ENCODE measurements around the gene CHRNB2.

DNA sequence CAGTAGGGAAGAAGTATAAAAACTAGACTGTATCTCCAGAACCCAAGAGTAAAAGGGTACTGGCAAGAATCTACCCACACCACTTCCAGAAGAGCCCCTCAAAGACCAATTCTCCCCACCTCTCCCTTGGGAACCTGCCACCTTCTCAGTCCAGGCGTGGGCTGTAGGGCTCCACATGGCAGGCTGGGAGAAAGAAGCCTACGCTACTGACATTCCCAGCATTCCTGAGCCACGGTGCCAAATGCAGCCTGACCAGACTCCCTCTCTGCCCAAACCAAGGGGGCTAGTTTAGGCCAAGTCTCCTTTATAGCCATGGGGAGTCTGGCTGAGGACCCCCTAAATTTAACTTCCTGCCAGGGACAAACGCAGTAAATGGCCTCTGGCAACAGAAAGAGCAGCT is 11.2 kb upstream of the CHRNB2 start:
- TF ChIP-seq, protein P1, sequence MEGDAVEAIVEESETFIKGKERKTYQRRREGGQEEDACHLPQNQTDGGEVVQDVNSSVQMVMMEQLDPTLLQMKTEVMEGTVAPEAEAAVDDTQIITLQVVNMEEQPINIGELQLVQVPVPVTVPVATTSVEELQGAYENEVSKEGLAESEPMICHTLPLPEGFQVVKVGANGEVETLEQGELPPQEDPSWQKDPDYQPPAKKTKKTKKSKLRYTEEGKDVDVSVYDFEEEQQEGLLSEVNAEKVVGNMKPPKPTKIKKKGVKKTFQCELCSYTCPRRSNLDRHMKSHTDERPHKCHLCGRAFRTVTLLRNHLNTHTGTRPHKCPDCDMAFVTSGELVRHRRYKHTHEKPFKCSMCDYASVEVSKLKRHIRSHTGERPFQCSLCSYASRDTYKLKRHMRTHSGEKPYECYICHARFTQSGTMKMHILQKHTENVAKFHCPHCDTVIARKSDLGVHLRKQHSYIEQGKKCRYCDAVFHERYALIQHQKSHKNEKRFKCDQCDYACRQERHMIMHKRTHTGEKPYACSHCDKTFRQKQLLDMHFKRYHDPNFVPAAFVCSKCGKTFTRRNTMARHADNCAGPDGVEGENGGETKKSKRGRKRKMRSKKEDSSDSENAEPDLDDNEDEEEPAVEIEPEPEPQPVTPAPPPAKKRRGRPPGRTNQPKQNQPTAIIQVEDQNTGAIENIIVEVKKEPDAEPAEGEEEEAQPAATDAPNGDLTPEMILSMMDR (IDR thresholded peaks at IDR 0.05), result no peak
- TF ChIP-seq EZH2 (IDR thresholded peaks at IDR 0.05) (no peak), EZH2phosphoT487 (IDR thresholded peaks at IDR 0.05) (no peak)

Data from neural progenitor cell (in vitro differentiated cells).